Left ventricle myocardium inferior (tissue), 1 donor: Measurements from ENCODE around the gene TARS3. TPM values are rescaled to one million over a fixed set of nuclear protein-coding genes. Genes with fewer than 3 reads are reported as not detected.

ENCODE experiments used
- DNase-seq: peaks from one replicate; pipeline ENCODE4 v3.0.0-alpha.2; 2020
- H3K27ac ChIP-seq: fragments of 200-600 bp; replicated peaks from 2 replicates; pipeline ENCODE4 v1.8.0; 2021
- H3K27me3 ChIP-seq: fragments of 200-600 bp; 2 replicates; pipeline ENCODE4 v1.8.0; 2021; ENCODE audit warnings: low read depth
- H3K36me3 ChIP-seq: fragments of 200-600 bp; 2 replicates; pipeline ENCODE4 v1.8.0; 2021
- H3K4me1 ChIP-seq: fragments of 200-600 bp; 2 replicates; pipeline ENCODE4 v1.8.0; 2021
- H3K4me3 ChIP-seq: fragments of 200-600 bp; 2 replicates; pipeline ENCODE4 v1.8.0; 2021; ENCODE audit warnings: mild to moderate bottlenecking, moderate library complexity
- H3K9me3 ChIP-seq: fragments of 200-600 bp; replicated peaks from 2 replicates; pipeline ENCODE4 v1.8.0; 2021
- CTCF ChIP-seq: fragments of 200-600 bp; IDR thresholded peaks from 2 replicates; pipeline ENCODE4 v1.8.0; 2021; ENCODE audit warnings: antibody characterized with exemption, mild to moderate bottlenecking, borderline replicate concordance
- intact Hi-C: fragments of 100-400 bp; cut with micrococcal nuclease; formaldehyde crosslinking; loops from one replicate; pipeline ENCODE4 v1.11.0; 2022
- total RNA-seq: library from RNA; stranded (reverse); fragmentation: NEBNext Ultra II Directional; extraction: Animal tissue kit (Norgen Biotek cat#: 25700); gene quantifications from one replicate; pipeline ENCODE4 v1.2.1, GENCODE V29; 2021
- donor health status: DM: no; HTN: yes; CAD: no; lungs with severe emphysema.

Gene TARS3
- total RNA-seq, 1 donor from 2014 or later = 36.2 TPM

DNA sequence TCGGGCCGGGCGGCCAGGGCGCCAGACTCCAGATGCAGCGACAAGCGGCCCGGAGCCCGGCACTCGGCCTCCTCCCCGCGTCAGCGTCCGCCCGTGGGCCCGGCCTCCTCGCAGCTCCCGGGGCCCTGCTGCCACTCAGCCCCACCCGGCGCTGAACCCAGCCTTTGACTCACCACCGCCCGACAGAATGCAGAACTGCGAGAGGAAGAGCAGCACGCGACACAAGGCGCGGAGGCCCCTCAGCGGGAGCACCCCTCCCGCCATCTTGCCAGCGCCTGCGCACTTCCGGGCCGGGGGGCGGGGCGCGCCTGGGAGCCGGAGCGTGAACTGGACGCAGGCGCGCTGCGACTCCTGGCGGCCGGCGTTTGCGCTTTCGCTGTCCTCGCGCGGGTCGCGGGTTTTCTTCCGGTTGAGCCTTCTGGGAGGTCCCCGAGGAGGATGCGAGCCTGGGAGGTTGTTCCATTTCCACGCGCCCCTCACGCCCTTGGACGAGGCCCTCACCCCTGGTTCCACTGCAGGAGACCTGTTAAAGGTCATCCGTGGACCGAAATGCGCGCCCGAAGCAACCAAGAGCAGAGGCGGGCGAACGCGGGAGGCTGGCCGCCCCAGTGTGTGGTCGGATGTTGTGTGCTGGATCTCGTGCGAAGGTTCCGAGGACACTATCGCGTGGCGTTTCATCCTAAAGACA is 72.0 kb downstream of the TARS3 start, which contains the start of gene TM2D3:
Gene TM2D3 (minus strand): TSS at position 284 of the 688 bp plus-strand sequence. CDS start 20 bp downstream, at position 264.
- Histone ChIP-seq H3K9me3 (no peaks in the 10 kb centered on the region), H3K27ac (peak within 1 kb of the TSS; percentile 98), H3K27me3 (no peaks in the 10 kb centered on the region), H3K4me3 (peak within 1 kb of the TSS; percentile 96), H3K36me3 (peaks cover 34% of the 10 kb centered on the region), H3K4me1 (peaks cover 56% of the 10 kb centered on the region)
- peak; percentile 91 for TF ChIP-seq CTCF
- intact Hi-C loops = no loop called here
- DNase-seq = peak; percentile 96

DNA sequence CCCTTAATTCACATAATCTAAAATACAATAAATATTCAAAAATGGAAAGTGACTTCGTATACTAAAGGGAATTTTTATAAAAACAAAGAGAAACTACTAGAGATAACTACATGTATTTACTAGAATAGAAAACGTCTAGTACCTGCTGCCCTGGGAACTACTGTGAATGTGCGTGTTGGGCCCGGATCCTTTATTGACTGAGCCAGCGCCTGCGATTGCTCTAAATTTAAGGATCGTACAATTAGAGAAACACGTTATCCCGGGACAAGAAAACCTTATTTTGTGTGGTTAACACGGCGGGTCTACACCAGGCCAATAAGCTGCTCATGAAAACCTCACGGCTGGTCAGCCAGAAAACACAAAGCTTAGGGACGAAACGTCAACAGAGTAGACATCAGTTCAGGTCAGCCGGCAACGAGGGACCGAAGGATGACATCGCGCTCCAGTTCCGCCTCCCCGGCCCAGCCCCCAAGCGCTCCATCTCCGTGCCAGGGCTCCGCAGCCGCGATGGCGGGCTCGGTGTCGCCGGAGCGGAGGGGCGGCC is 72.6 kb downstream of the TARS3 start:
- Histone ChIP-seq H3K36me3 (peaks cover 40% of the 10 kb centered on the region), H3K27me3 (no peaks in the 10 kb centered on the region), H3K4me3 (peak overlapping the region; percentile 96), H3K9me3 (no peaks in the 10 kb centered on the region), H3K27ac (peak overlapping the region; percentile 98), H3K4me1 (peaks cover 63% of the 10 kb centered on the region)
- DNase-seq = no peak
- no peak for TF ChIP-seq CTCF
- intact Hi-C loops = no loop called here

GRCh38 chr15:101650145-101650544 is 74.1 kb downstream of the TARS3 start:
- Histone ChIP-seq H3K27ac (peak overlapping the region; percentile 98), H3K36me3 (peaks cover 45% of the 10 kb centered on the region), H3K4me3 (peak overlapping the region; percentile 96), H3K4me1 (peaks cover 71% of the 10 kb centered on the region), H3K27me3 (no peaks in the 10 kb centered on the region), H3K9me3 (no peaks in the 10 kb centered on the region)
- no peak for TF ChIP-seq CTCF
- intact Hi-C loops = no loop called here
- DNase-seq = no peak

DNA sequence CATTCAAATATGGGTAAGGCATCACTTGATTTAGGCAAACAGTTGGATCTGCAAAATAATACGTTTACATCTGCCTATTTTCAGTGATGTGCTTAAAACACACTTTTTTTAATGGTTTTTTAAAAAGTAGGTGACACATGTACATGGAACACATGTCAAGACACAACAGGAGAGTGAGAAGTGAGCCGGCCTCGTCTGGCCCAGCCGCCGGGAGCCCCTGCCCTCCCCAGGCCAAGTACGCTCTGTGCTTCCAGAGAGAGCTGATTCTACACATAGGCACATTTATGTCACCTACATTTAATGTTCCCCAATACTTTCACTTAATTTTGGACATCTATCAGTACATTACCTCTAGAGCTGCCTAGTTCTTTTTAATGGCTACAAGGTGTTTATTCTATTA is 75.9 kb downstream of the TARS3 start:
- TF ChIP-seq CTCF = no peak
- Histone ChIP-seq H3K27me3 (no peaks in the 10 kb centered on the region), H3K36me3 (peaks cover 63% of the 10 kb centered on the region), H3K4me1 (peaks cover 68% of the 10 kb centered on the region), H3K4me3 (no peak overlapping the region), H3K27ac (peak overlapping the region; percentile 13), H3K9me3 (no peaks in the 10 kb centered on the region)
- intact Hi-C loops = no loop called here
- no peak for DNase-seq

GRCh38 chr15:101647251-101647650 is 77.0 kb downstream of the TARS3 start:
- Histone ChIP-seq H3K27ac (peak overlapping the region; percentile 75), H3K9me3 (no peaks in the 10 kb centered on the region), H3K27me3 (no peaks in the 10 kb centered on the region), H3K4me1 (peaks cover 68% of the 10 kb centered on the region), H3K4me3 (no peak overlapping the region), H3K36me3 (peaks cover 74% of the 10 kb centered on the region)
- DNase-seq = no peak
- no peak for TF ChIP-seq CTCF
- intact Hi-C loops = no loop called here
